Measurements from ENCODE around the gene DPYD. TPM values are rescaled to one million over a fixed set of nuclear protein-coding genes. Genes with fewer than 3 reads are reported as not detected.

DPYD gene
- polyA plus RNA-seq, 1 of the 3 experiments (the other 2 are of a cell fraction) = 23.0 TPM

GRCh38 chr1:97797403-97798183, 123.2 kb downstream of the DPYD start:
- H3K79me2 ChIP-seq (ENCODE audit: insufficient read depth) = peaks cover 65% of the 10 kb centered on the region
- H3K9me2 ChIP-seq = no peaks in the 10 kb centered on the region
- TF ChIP-seq TCF12 (IDR thresholded peaks at IDR 0.05) (0 out of 2 replicates have a peak, but pooled peaks have one; percentile 29), FOXM1 (IDR thresholded peaks at IDR 0.05; ENCODE audit: low read depth) (no peak)
- H3F3A ChIP-seq (replicated peaks; ENCODE audit: insufficient read depth) = peaks cover 20% of the 10 kb centered on the region
- H4K20me1 ChIP-seq (ENCODE audit: insufficient read depth) = peaks cover 13% of the 10 kb centered on the region
- H3K36me3 ChIP-seq (replicated peaks in 1 of 2; ENCODE audit: control insufficient read depth in 1 of 2, insufficient read depth in 2 of 2, low read length in 1 of 2) = peaks cover 0 to 26% of the 10 kb centered on the region in 2 experiments
- peaks cover 0 to 17% of the 10 kb centered on the region in 2 experiments; a peak in 3 of 4 replicates for H3K4me1 ChIP-seq (ENCODE audit: control insufficient read depth in 1 of 2, insufficient read depth in 2 of 2, low read depth in 1 of 2, low read length in 1 of 2)
- no peak overlapping the region for H3K4me3 ChIP-seq (ENCODE audit: low read depth in 2 of 2, low read length in 1 of 2)
- H3K9me3 ChIP-seq = no peaks in the 10 kb centered on the region
- H3K4me2 ChIP-seq = peak overlapping the region; percentile 30; the same call in 1 of the 2 replicates
- POLR2A ChIA-PET = interaction anchor here (0.7 kb wide), 1 partner anchor 45 kb away, joined by 3 read pairs; no protein-coding TSS in a partner anchor
- peak overlapping the region in 1 of 2 experiments; percentile 62; a peak in 3 of 4 replicates for H3K27ac ChIP-seq (ENCODE audit: low read depth in 2 of 2, low read length in 1 of 2)
- CTCF ChIA-PET = no interaction called here
- H2AFZ ChIP-seq (ENCODE audit: low read depth) = no peak overlapping the region
- 56% methylated on average over 2 of the region's 2 CpGs for WGBS (ENCODE audit: low lambda C conversion rate)
- H3K27me3 ChIP-seq (ENCODE audit: insufficient read depth) = no peaks in the 10 kb centered on the region
- DNase-seq = no peak
- no peak overlapping the region for H3K9ac ChIP-seq

GRCh38 chr1:97796711-97797110, 124.1 kb downstream of the DPYD start:
- ChIA-PET CTCF (interaction anchor here (0.6 kb wide), 1 partner anchor 23 kb away, joined by 3 read pairs; no protein-coding TSS in a partner anchor), POLR2A (no interaction called here)
- peak overlapping the region in 1 of 2 experiments; percentile 62; a peak in 2 of 4 replicates for H3K27ac ChIP-seq (ENCODE audit: low read depth in 2 of 2, low read length in 1 of 2)
- H3K9me2 ChIP-seq = no peaks in the 10 kb centered on the region
- no peak overlapping the region for H3K4me3 ChIP-seq (ENCODE audit: low read depth in 2 of 2, low read length in 1 of 2)
- DNase-seq = no peak
- 89% methylated on average over 2 of the region's 2 CpGs for WGBS (ENCODE audit: low lambda C conversion rate)
- H3K4me1 ChIP-seq (ENCODE audit: control insufficient read depth in 1 of 2, insufficient read depth in 2 of 2, low read depth in 1 of 2, low read length in 1 of 2) = peaks cover 0 to 17% of the 10 kb centered on the region in 2 experiments; a peak in 3 of 4 replicates
- no peak overlapping the region for H2AFZ ChIP-seq (ENCODE audit: low read depth)
- TF ChIP-seq MXI1 (IDR thresholded peaks at IDR 0.05; ENCODE audit: low read depth, low read length) (no peak), ELF1 (IDR thresholded peaks at IDR 0.05) (no peak), FOSL2 (IDR thresholded peaks at IDR 0.05; ENCODE audit: borderline replicate concordance, low read depth) (no peak), REST (IDR thresholded peaks at IDR 0.05; ENCODE audit: low read depth, low read length) (no peak), RAD21 (IDR thresholded peaks at IDR 0.05; ENCODE audit: low read length) (no peak), TCF12 (IDR thresholded peaks at IDR 0.05) (no peak), IRF3 (IDR thresholded peaks at IDR 0.05; ENCODE audit: low read depth, low read length) (no peak), SIN3A (IDR thresholded peaks at IDR 0.05; ENCODE audit: borderline replicate concordance, low read depth, low read length) (no peak), NRF1 (IDR thresholded peaks at IDR 0.05; ENCODE audit: low read depth, low read length) (no peak)
- TF ChIP-seq, protein P1, sequence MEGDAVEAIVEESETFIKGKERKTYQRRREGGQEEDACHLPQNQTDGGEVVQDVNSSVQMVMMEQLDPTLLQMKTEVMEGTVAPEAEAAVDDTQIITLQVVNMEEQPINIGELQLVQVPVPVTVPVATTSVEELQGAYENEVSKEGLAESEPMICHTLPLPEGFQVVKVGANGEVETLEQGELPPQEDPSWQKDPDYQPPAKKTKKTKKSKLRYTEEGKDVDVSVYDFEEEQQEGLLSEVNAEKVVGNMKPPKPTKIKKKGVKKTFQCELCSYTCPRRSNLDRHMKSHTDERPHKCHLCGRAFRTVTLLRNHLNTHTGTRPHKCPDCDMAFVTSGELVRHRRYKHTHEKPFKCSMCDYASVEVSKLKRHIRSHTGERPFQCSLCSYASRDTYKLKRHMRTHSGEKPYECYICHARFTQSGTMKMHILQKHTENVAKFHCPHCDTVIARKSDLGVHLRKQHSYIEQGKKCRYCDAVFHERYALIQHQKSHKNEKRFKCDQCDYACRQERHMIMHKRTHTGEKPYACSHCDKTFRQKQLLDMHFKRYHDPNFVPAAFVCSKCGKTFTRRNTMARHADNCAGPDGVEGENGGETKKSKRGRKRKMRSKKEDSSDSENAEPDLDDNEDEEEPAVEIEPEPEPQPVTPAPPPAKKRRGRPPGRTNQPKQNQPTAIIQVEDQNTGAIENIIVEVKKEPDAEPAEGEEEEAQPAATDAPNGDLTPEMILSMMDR (IDR thresholded peaks at IDR 0.05) = no peak
- TF ChIP-seq, protein P2, sequence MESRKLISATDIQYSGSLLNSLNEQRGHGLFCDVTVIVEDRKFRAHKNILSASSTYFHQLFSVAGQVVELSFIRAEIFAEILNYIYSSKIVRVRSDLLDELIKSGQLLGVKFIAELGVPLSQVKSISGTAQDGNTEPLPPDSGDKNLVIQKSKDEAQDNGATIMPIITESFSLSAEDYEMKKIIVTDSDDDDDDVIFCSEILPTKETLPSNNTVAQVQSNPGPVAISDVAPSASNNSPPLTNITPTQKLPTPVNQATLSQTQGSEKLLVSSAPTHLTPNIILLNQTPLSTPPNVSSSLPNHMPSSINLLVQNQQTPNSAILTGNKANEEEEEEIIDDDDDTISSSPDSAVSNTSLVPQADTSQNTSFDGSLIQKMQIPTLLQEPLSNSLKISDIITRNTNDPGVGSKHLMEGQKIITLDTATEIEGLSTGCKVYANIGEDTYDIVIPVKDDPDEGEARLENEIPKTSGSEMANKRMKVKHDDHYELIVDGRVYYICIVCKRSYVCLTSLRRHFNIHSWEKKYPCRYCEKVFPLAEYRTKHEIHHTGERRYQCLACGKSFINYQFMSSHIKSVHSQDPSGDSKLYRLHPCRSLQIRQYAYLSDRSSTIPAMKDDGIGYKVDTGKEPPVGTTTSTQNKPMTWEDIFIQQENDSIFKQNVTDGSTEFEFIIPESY (IDR thresholded peaks at IDR 0.05; ENCODE audit: borderline replicate concordance, low read depth) = no peak
- H3K36me3 ChIP-seq (replicated peaks in 1 of 2; ENCODE audit: control insufficient read depth in 1 of 2, insufficient read depth in 2 of 2, low read length in 1 of 2) = peaks cover 0 to 26% of the 10 kb centered on the region in 2 experiments
- peaks cover 20% of the 10 kb centered on the region for H3F3A ChIP-seq (replicated peaks; ENCODE audit: insufficient read depth)
- peaks cover 67% of the 10 kb centered on the region for H3K79me2 ChIP-seq (ENCODE audit: insufficient read depth)
- peak overlapping the region; percentile 30; the same call in 1 of the 2 replicates for H3K4me2 ChIP-seq
- no peaks in the 10 kb centered on the region for H3K27me3 ChIP-seq (ENCODE audit: insufficient read depth)
- peaks cover 13% of the 10 kb centered on the region for H4K20me1 ChIP-seq (ENCODE audit: insufficient read depth)
- no peak overlapping the region for H3K9ac ChIP-seq
- H3K9me3 ChIP-seq = no peaks in the 10 kb centered on the region
